BLaER1 (cell line): ENCODE measurements around the gene WDR45B.
A peak's percentile ranks its signal among the peaks of the same experiment; 100 is the strongest.

Experiments used
- H3K27ac ChIP-seq: shearing (Covaris generic); formaldehyde crosslinking; 2 replicates; pipeline ENCODE4 v1.8.1; 2022
- H3K27me3 ChIP-seq: shearing (Covaris generic); formaldehyde crosslinking; 2 replicates; pipeline ENCODE4 v1.8.1; 2022
- H3K36me3 ChIP-seq: shearing (Covaris generic); formaldehyde crosslinking; 2 replicates; pipeline ENCODE4 v1.8.1; 2022
- H3K4me1 ChIP-seq: shearing (Covaris generic); formaldehyde crosslinking; 2 replicates; pipeline ENCODE4 v1.8.1; 2022
- H3K4me2 ChIP-seq: shearing (Covaris generic); formaldehyde crosslinking; 2 replicates; pipeline ENCODE4 v1.8.1; 2022
- H3K4me3 ChIP-seq: shearing (Covaris generic); formaldehyde crosslinking; 2 replicates; pipeline ENCODE4 v1.8.1; 2022
- H3K9ac ChIP-seq: shearing (Covaris generic); formaldehyde crosslinking; 2 replicates; pipeline ENCODE4 v1.8.1; 2022
- H3K9me3 ChIP-seq: shearing (Covaris generic); formaldehyde crosslinking; 2 replicates; pipeline ENCODE4 v1.8.1; 2022
- H4K20me1 ChIP-seq: shearing (Covaris generic); formaldehyde crosslinking; 2 replicates; pipeline ENCODE4 v1.8.1; 2022
- Cebpa-rat ChIP-seq: shearing (Covaris generic); IDR thresholded peaks from 2 replicates; pipeline ENCODE4 v1.8.1; 2022

The WDR45B gene

GRCh38 chr17:82598256-82599119, 49.8 kb downstream of the WDR45B start:
- Histone ChIP-seq H3K27ac (peak overlapping the region; percentile 21), H4K20me1 (peaks cover 59% of the 10 kb centered on the region), H3K9me3 (no peaks in the 10 kb centered on the region), H3K27me3 (no peaks in the 10 kb centered on the region), H3K4me2 (no peak overlapping the region), H3K36me3 (peaks cover 94% of the 10 kb centered on the region), H3K4me3 (no peak overlapping the region), H3K4me1 (peaks cover 86% of the 10 kb centered on the region), H3K9ac (no peak overlapping the region)
- no peak for TF ChIP-seq Cebpa-rat

- peak overlapping the region; percentile 63; the same call in 1 of the 2 replicates for H3K27ac ChIP-seq
- peaks cover 44% of the 10 kb centered on the region for H4K20me1 ChIP-seq
- peaks cover 79% of the 10 kb centered on the region for H3K36me3 ChIP-seq
- H3K9ac ChIP-seq: no peak overlapping the region
- no peaks in the 10 kb centered on the region for H3K9me3 ChIP-seq
- no peaks in the 10 kb centered on the region for H3K27me3 ChIP-seq
- no peak overlapping the region for H3K4me3 ChIP-seq
- no peak overlapping the region for H3K4me2 ChIP-seq
- no peak for TF ChIP-seq Cebpa-rat
- H3K4me1 ChIP-seq: peaks cover 84% of the 10 kb centered on the region
These were observed 51.2 kb downstream of the WDR45B start for GRCh38 chr17:82596837-82597672.

GRCh38 chr17:82596296-82596695, 51.9 kb downstream of the WDR45B start:
- H3K4me3 ChIP-seq: no peak overlapping the region
- H3K27me3 ChIP-seq: no peaks in the 10 kb centered on the region
- peaks cover 72% of the 10 kb centered on the region for H3K36me3 ChIP-seq
- no peak overlapping the region for H3K9ac ChIP-seq
- peak overlapping the region; percentile 63 for H3K27ac ChIP-seq
- peak overlapping the region; percentile 36 for H3K4me2 ChIP-seq
- H3K4me1 ChIP-seq: peaks cover 87% of the 10 kb centered on the region
- H3K9me3 ChIP-seq: no peaks in the 10 kb centered on the region
- peaks cover 37% of the 10 kb centered on the region for H4K20me1 ChIP-seq
- no peak for TF ChIP-seq Cebpa-rat

GRCh38 chr17:82595893-82596292, 52.4 kb downstream of the WDR45B start:
- H3K4me1 ChIP-seq: peaks cover 89% of the 10 kb centered on the region
- TF ChIP-seq Cebpa-rat: no peak

GRCh38 chr17:82594571-82594970, 53.7 kb downstream of the WDR45B start:
- peaks cover 20% of the 10 kb centered on the region for H4K20me1 ChIP-seq
- peaks cover 89% of the 10 kb centered on the region for H3K4me1 ChIP-seq
- no peaks in the 10 kb centered on the region for H3K27me3 ChIP-seq
- no peak overlapping the region for H3K4me3 ChIP-seq
- no peaks in the 10 kb centered on the region for H3K9me3 ChIP-seq
- no peak for TF ChIP-seq Cebpa-rat
- H3K27ac ChIP-seq: peak overlapping the region; percentile 4; the same call in 1 of the 2 replicates
- no peak overlapping the region for H3K9ac ChIP-seq
- peaks cover 54% of the 10 kb centered on the region for H3K36me3 ChIP-seq
- H3K4me2 ChIP-seq: peak overlapping the region; percentile 100

More at GRCh38 chr17:82595893-82596292, 52.4 kb downstream of the WDR45B start:
- Histone ChIP-seq H3K27me3 (no peaks in the 10 kb centered on the region), H3K27ac (peak overlapping the region; percentile 63), H3K4me2 (peak overlapping the region; percentile 36), H4K20me1 (peaks cover 33% of the 10 kb centered on the region), H3K9me3 (no peaks in the 10 kb centered on the region), H3K36me3 (peaks cover 68% of the 10 kb centered on the region), H3K4me3 (no peak overlapping the region), H3K9ac (no peak overlapping the region)

GRCh38 chr17:82593590-82594087, 54.6 kb downstream of the WDR45B start:
- peaks cover 89% of the 10 kb centered on the region for H3K4me1 ChIP-seq
- H3K4me2 ChIP-seq: peak overlapping the region; percentile 100
- peak overlapping the region; percentile 69 for H3K4me3 ChIP-seq
- no peaks in the 10 kb centered on the region for H3K9me3 ChIP-seq
- no peaks in the 10 kb centered on the region for H3K27me3 ChIP-seq
- TF ChIP-seq Cebpa-rat: no peak
- peaks cover 10% of the 10 kb centered on the region; the same call in 1 of the 2 replicates for H4K20me1 ChIP-seq
- peak overlapping the region; percentile 82 for H3K9ac ChIP-seq
- peaks cover 51% of the 10 kb centered on the region for H3K36me3 ChIP-seq
- peak overlapping the region; percentile 98 for H3K27ac ChIP-seq

- Histone ChIP-seq H3K4me3 (peak overlapping the region; percentile 69), H4K20me1 (peaks cover 4% of the 10 kb centered on the region; the same call in 1 of the 2 replicates), H3K9me3 (no peaks in the 10 kb centered on the region), H3K36me3 (peaks cover 51% of the 10 kb centered on the region), H3K9ac (peak overlapping the region; percentile 82), H3K4me1 (peaks cover 89% of the 10 kb centered on the region), H3K27me3 (no peaks in the 10 kb centered on the region), H3K4me2 (peak overlapping the region; percentile 100), H3K27ac (peak overlapping the region; percentile 98)
- no peak for TF ChIP-seq Cebpa-rat
These were observed 55.3 kb downstream of the WDR45B start for GRCh38 chr17:82592767-82593589.

- Histone ChIP-seq H3K4me1 (peaks cover 96% of the 10 kb centered on the region), H3K36me3 (peaks cover 51% of the 10 kb centered on the region), H3K4me2 (peak overlapping the region; percentile 100), H3K27me3 (no peaks in the 10 kb centered on the region), H3K9me3 (no peaks in the 10 kb centered on the region), H3K9ac (peak overlapping the region; percentile 78), H3K27ac (peak overlapping the region; percentile 98), H4K20me1 (no peaks in the 10 kb centered on the region), H3K4me3 (peak overlapping the region; percentile 46)
- TF ChIP-seq Cebpa-rat: no peak
These were observed 55.9 kb downstream of the WDR45B start for GRCh38 chr17:82592289-82592766.
